GM21526 (cell line): ENCODE measurements around the gene CFAP119.

ENCODE experiments used
- ATAC-seq: cut with Tn5 transposase; IDR thresholded peaks from one replicate; pipeline ENCODE4 v1.9.1; 2021; ENCODE audit warnings: moderate library complexity; ENCODE audit not compliant: unreplicated experiment, low FRiP score

The CFAP119 gene

DNA sequence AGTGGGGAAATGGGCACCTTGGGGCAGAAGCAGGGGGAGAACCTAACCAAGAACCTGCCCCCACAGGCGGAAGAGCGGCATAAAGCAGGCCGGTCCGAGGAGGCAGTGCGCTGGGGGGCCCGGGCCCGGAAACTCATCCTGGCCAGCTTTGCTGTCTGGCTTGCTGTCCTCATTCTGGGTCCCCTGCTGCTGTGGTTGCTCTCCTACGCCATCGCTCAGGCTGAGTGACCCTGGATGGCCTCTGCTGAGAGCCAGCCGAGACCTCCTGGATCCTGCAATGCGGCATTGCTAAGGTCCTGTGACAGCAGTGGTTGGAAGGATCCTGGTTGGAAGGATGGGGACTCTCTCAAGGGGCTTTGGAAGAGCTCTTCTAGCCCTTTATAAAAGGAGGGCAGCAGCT, 18.1 kb downstream of the CFAP119 start:
- ATAC-seq, result no peak

GRCh38 chr16:30741461-30741914, 20.4 kb downstream of the CFAP119 start:
- no peak for ATAC-seq

DNA sequence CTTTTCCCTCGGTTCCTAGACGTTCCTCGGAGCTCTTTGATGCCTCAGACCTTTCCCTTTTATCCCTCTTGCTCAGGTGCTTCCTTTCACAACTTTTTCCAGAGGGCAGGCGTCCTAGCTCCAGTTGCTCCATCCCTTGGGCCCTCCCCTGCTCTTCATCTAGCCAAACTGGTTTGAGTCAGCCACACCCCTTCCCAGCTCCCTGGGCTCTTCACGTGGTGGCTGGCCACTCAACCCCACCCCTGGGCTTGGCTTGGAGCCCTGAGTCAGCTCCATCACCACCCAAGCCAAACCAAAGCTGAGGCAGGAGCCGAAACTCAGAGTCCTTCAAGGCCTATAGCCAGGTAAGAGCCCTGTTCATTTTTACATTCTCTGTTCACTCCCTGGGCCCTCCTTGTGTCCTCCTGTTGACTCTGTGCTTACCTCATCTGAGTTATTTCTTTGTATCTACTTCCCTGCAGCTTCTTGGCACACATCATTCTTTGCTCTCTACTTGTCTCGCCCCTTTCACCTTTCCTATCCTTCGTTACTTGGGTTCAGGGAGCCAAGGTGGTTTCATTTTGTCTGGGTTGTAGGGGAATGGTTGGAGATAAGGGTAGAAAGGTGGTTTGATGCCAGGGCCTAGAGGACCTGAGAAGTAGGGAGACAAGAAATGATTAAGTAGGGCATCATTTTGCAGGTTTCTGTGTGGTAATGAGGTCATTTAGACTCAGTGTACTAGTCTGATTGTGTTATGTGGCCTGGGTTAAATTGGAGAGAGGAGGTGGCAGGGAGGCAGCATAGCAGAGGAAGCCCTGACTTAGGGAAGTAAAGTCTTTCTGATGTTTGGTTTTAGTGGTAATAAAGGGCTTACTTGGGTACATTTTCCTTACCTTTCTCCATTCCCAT, 21.3 kb downstream of the CFAP119 start:
- ATAC-seq, result no peak

DNA sequence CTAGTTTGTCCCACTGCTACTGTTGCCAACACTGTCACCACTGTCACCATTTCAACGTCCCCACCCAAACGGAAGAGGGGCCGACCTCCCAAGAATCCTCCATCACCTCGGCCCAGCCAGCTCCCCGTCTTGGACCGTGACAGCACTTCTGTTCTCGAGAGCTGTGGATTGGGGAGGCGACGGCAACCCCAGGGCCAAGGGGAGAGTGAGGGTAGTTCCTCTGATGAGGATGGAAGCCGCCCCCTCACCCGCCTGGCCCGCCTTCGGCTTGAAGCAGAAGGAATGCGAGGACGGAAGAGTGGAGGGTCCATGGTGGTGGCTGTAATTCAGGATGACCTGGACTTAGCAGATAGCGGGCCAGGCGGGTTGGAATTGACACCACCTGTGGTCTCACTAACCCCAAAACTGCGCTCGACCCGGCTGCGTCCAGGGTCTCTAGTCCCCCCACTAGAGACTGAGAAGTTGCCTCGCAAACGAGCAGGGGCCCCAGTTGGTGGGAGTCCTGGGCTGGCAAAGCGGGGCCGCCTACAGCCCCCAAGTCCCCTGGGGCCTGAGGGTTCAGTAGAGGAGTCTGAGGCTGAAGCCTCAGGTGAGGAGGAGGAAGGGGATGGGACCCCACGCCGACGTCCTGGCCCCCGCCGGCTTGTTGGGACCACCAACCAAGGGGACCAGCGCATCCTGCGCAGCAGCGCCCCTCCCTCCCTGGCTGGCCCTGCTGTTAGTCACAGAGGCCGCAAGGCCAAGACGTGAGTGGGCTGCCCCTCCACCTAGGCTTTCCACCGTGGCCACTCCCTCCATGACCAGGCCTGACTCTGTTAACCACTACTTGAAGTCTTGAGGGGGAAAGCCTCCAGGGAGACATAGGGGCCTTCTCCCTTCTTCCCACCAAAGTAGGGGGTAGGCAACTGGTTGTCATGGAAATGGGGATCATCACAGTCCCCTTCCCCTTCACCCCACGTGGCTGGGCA, 22.6 kb downstream of the CFAP119 start:
- no peak for ATAC-seq

GRCh38 chr16:30737794-30738648, 23.8 kb downstream of the CFAP119 start:
- no peak for ATAC-seq

- no peak for ATAC-seq
Measured at GRCh38 chr16:30736995-30737793, 24.7 kb downstream of the CFAP119 start.

GRCh38 chr16:30731411-30731810, 30.5 kb downstream of the CFAP119 start:
- ATAC-seq, result no peak

- ATAC-seq, result no peak
Measured at GRCh38 chr16:30728899-30729672, 32.8 kb downstream of the CFAP119 start.

DNA sequence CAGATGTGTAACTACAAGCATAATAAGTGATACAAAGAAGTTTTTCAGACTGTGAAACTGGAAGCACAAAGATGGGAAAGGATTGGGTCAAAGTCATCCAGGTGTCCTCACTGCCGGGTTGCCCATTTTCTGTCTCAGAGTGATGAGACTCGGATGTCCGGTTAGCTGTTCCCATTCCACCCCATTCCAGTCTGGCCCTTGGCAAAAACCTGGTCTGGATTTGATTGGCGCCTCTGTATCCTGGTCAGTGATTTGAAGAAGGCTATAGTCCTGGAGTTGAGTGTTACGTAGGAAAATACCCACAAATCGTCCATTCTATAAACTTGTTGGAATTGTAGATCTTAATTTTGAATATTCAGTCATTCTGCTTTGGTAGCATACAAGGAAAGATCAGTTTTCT, 33.5 kb downstream of the CFAP119 start:
- ATAC-seq, result no peak

DNA sequence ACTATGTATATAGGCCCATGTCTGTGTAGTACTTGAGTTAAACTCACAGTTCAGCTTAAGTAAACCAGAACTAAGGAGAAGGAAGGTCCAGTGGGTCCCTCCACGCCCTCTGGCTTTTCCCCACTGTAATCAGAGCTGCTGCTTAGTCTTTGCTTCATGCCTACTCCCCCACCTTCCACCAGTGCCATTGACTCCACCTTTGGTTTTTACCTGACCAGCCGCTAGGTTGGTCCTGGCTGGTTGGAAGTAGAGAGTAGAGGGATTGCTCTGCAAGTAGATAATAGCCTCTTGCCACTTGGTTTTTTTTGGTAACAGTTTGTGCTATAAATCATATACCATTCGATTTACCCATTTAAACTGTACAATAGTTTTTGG, 36.5 kb downstream of the CFAP119 start:
- ATAC-seq, result no peak

DNA sequence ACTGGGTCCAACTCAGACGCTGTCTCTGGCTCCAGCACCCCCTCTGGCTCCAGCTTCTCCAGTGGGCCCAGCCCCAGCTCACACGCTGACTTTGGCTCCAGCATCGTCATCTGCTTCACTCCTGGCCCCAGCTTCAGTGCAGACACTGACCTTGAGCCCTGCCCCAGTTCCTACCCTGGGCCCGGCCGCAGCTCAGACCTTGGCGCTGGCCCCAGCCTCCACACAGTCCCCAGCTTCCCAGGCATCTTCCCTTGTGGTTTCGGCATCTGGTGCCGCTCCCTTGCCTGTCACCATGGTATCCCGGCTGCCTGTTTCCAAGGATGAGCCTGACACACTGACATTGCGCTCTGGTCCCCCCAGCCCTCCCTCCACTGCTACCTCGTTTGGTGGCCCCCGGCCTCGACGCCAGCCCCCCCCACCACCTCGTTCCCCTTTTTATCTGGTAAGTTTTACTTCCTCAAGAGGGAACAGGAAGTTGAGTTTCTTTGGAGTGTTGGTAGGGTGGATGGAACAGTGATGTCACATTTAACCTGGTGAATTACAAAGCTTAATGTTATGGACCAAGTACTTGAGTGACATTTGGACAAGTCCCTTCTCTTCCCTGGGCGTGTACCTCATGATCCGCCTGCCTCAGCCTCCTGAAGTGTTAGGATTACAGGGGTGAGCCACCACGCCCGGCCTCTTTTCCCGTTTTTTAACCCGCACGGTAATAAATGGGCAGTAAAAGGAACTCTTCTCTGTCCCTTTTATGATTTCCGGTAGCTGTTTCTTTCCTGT, 37.0 kb downstream of the CFAP119 start:
- no peak for ATAC-seq

DNA sequence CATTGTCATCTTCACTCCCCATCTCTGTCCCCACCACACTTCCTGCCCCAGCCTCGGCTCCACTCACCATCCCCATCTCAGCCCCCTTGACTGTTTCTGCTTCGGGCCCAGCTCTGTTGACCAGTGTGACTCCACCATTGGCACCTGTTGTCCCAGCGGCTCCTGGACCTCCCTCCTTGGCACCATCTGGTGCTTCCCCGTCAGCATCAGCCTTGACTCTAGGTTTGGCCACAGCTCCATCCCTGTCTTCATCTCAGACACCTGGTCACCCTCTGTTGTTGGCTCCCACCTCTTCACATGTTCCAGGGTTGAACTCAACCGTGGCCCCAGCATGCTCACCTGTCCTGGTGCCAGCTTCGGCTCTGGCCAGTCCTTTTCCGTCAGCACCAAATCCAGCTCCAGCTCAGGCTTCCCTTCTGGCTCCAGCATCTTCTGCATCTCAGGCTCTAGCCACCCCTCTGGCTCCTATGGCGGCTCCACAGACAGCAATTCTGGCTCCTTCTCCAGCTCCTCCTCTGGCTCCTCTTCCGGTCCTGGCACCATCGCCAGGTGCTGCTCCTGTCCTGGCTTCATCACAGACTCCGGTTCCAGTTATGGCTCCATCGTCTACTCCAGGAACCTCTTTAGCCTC, 38.0 kb downstream of the CFAP119 start:
- ATAC-seq, result no peak

DNA sequence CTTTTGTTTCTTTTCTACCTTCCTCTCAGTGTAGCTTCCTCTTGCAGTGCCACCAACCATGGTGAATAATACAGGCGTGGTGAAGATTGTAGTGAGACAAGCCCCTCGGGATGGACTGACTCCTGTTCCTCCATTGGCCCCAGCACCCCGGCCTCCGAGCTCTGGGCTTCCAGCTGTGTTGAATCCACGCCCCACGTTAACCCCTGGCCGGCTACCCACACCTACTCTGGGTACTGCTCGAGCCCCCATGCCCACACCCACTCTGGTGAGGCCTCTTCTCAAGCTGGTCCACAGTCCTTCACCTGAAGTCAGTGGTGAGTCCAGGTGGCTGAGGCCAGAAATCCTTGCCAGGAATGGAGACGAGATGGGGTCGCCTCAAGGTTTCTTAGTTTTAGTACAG, 38.9 kb downstream of the CFAP119 start:
- no peak for ATAC-seq

GRCh38 chr16:30722443-30722842, 39.4 kb downstream of the CFAP119 start:
- ATAC-seq, result no peak

GRCh38 chr16:30721606-30722005, 40.3 kb downstream of the CFAP119 start:
- ATAC-seq, result no peak

DNA sequence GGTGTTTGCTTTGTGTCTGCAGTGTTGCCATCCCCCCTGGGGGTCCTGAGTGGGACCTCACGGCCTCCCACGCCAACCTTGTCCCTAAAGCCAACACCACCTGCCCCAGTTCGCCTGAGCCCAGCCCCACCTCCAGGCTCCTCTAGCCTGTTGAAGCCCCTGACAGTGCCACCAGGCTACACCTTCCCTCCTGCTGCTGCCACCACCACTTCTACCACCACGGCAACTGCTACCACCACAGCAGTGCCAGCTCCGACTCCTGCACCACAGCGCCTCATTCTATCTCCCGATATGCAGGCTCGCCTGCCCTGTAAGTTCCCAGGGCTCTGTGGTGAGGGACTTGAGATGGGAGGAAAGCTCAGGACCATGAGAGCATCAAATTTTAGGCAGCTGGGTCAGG, 40.7 kb downstream of the CFAP119 start:
- ATAC-seq, result no peak

- ATAC-seq, result no peak
Measured at GRCh38 chr16:30720694-30721093, 41.2 kb downstream of the CFAP119 start.

DNA sequence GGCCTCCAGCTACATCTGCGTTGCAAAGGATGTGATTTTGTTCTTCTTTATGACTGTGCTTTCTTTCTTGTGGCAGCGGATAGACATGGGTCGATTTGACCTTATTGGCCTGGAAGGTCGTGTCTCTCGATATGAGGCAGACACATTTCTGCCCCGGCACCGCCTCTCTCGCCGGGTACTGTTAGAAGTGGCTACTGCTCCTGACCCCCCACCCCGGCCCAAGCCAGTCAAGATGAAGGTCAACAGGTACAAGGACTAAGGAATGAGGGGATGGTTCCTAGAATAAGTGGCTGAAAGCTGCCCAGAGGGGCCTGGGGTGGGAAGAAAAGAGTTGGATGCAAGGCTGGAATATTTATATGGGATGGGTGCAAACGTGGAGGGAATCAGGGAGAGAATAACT, 41.8 kb downstream of the CFAP119 start:
- no peak for ATAC-seq
